Liver (tissue), 9 donors: ENCODE results near the gene TMPRSS9. TPM values are rescaled to one million over a fixed set of nuclear protein-coding genes. Genes with fewer than 3 reads are reported as not detected.

Experiments
- DNase-seq: peaks from one replicate; pipeline ENCODE4 v3.0.0-alpha.2; 2017; ENCODE audit warnings: low spot score
- H3K27ac ChIP-seq, 2 donors: one replicate each; pipeline ENCODE4 v1.7.0; 2013; ENCODE audit warnings: inconsistent platforms in 2 of 2, low read length in 2 of 2, control low read depth in 1 of 2, low read depth in 1 of 2, mild to moderate bottlenecking in 1 of 2
- H3K27me3 ChIP-seq, 4 donors: one replicate each; pipeline versions ENCODE4 v1.6.1 to v1.7.0; 2013; ENCODE audit warnings: low read length in 3 of 4, inconsistent platforms in 1 of 4, mild to moderate bottlenecking in 1 of 4, moderate library complexity in 1 of 4; ENCODE audit not compliant: control insufficient read depth in 4 of 4, insufficient read depth in 4 of 4
- H3K36me3 ChIP-seq, 4 donors: one replicate each; pipeline versions ENCODE4 v1.6.1 to v1.7.0; 2013; ENCODE audit warnings: low read length in 3 of 4, mild to moderate bottlenecking in 3 of 4, low read depth in 1 of 4, moderate library complexity in 1 of 4; ENCODE audit not compliant: control insufficient read depth in 4 of 4, insufficient read depth in 3 of 4
- H3K4me1 ChIP-seq, 4 donors: one replicate each; pipeline versions ENCODE4 v1.6.1 to v1.7.0; 2013; ENCODE audit warnings: low read length in 3 of 4, mild to moderate bottlenecking in 3 of 4, moderate library complexity in 1 of 4; ENCODE audit not compliant: control insufficient read depth in 4 of 4, insufficient read depth in 4 of 4
- H3K4me3 ChIP-seq, 3 donors: one replicate each; pipeline versions ENCODE4 v1.6.1 to v1.7.0; 2013; ENCODE audit warnings: low read length in 3 of 3, control low read depth in 1 of 3, low read depth in 1 of 3, mild to moderate bottlenecking in 1 of 3
- H3K9ac ChIP-seq, 2 donors: one replicate each; pipeline ENCODE4 v1.7.0; 2013; ENCODE audit warnings: low read length in 2 of 2, mild to moderate bottlenecking in 2 of 2, moderate library complexity in 2 of 2, control low read depth in 1 of 2, low read depth in 1 of 2
- H3K9me3 ChIP-seq, 4 donors: one replicate each; pipeline versions ENCODE4 v1.6.1 to v1.7.0; 2013; ENCODE audit warnings: low read length in 3 of 4; ENCODE audit not compliant: control insufficient read depth in 4 of 4
- CTCF ChIP-seq: fragments of 150-350 bp; IDR thresholded peaks from 2 replicates; pipeline ENCODE4 v1.5.1; 2017; ENCODE audit warnings: improper control_type of control experiment, low read depth, low read length; ENCODE audit not compliant: missing input control
- EGR1 ChIP-seq, 2 donors: IDR thresholded peaks; 2 replicates each; pipeline ENCODE4 v1.6.1; 2016 to 2018; ENCODE audit warnings: antibody characterized with exemption in 2 of 2, low read depth in 2 of 2
- FOXA1 ChIP-seq: IDR thresholded peaks from 2 replicates; pipeline ENCODE4 v1.6.1; 2016; ENCODE audit warnings: antibody characterized with exemption
- GABPA ChIP-seq, 2 donors: IDR thresholded peaks in 1 of 2; conservative IDR thresholded peaks in 1 of 2; 2 replicates each; pipeline ENCODE4 v1.6.1; 2016; ENCODE audit warnings: antibody characterized with exemption in 2 of 2, mild to moderate bottlenecking in 1 of 2, moderate library complexity in 1 of 2
- HNF4A ChIP-seq, 2 donors: conservative IDR thresholded peaks; 2 replicates each; pipeline ENCODE4 v1.6.1; 2016; ENCODE audit warnings: antibody characterized with exemption in 2 of 2, mild to moderate bottlenecking in 2 of 2
- HNF4G ChIP-seq: IDR thresholded peaks from 2 replicates; pipeline ENCODE4 v1.6.1; 2016; ENCODE audit warnings: antibody characterized with exemption
- YY1 ChIP-seq: IDR thresholded peaks from 2 replicates; pipeline ENCODE4 v1.6.1; 2016; ENCODE audit warnings: antibody characterized with exemption, mild to moderate bottlenecking
- WGBS: extraction: QIAGEN DNeasy Blood & Tissue Kit; methylation state at CpG from one replicate; pipeline ENCODE4 v1.1.7; 2013; 5-methylcytosine and 5-hydroxymethylcytosine counted together
- polyA plus RNA-seq, 2 donors: library from polyadenylated mRNA; stranded (reverse) in 1 of 2; unstranded in 1 of 2; fragments of 200-250 nt in 1 of 2; fragments of >200 nt in 1 of 2; fragmentation: Nextera tagmentation in 1 of 2; extraction: Ambion mirVana in 1 of 2; gene quantifications; one replicate each; pipeline versions ENCODE4 v1.2.1 to v1.2.3, GENCODE V29; 2013 to 2015
- total RNA-seq, 2 donors: library from RNA; depleted of rRNA; stranded (reverse); fragments of >200 nt; gene quantifications; one replicate each; pipeline ENCODE4 v1.2.3, GENCODE V29; 2014
- TF ChIP-seq, protein P1 (sequence below): IDR thresholded peaks from 2 replicates; pipeline ENCODE4 v1.6.1; 2016; ENCODE audit warnings: antibody characterized with exemption
- donor health status: healthy.
- donor health status: healthy.
- donor health status: healthy.
- donor health status: healthy.
- donor health status: healthy.

The TMPRSS9 gene
- total and polyA plus RNA-seq, 4 donors = 0.39 to 24.8 (median 1.5) TPM

GRCh38 chr19:2338751-2339643 lies 21.1 kb upstream of the TMPRSS9 start (continued):
- TF ChIP-seq HNF4A (conservative IDR thresholded peaks at IDR 0.05) (no peak), CTCF (no peak), HNF4G (no peak)

- no peaks in the 10 kb centered on the region for H3K27me3 ChIP-seq
- 96% methylated on average over 52 of the region's 52 CpGs for WGBS
Measured at GRCh38 chr19:2339644-2340310, 20.3 kb upstream of the TMPRSS9 start.

DNA sequence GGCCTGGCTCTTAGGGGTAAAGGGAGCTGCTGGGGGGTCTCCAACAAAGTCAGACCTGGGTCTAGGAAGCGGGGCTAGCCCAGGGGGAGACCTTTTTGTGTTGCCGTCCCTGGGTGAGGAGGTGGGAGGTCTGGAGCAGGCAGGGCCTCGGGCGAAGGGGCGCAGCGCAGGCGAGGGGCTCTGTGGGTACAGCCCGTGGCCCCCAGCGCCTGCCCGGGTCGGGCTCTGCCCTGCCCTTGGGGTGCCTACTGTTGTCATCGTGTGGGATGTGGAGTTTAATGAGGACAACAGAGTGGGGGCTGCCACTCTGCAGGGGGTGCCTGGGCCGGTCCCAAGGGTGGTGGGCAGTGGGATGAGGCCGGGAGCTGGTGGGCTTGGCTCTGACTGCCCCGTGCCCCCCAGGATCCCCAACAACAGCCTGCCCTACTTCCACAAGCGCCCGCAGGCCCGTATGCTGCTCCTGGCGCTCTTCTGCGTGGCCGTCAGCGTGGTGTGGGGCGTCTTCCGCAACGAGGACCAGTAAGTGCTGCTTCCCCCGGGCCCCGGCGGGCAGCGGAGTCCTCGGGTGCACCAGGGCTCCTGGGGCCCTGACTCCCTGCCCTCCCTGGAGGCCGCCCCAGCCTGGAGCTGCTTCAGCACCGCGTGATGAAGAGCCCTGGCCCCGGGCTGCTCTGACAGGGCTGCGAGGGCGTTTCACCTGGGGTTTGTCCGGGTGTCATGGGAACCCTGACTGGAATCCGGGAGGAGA lies 19.4 kb upstream of the TMPRSS9 start:
- H3K36me3 ChIP-seq = peaks cover 0 to 19% (median 4%) of the 10 kb centered on the region in 4 donors
- no peak overlapping the region for H3K27ac ChIP-seq
- H3K4me3 ChIP-seq = no peak overlapping the region
- TF ChIP-seq, protein P1, sequence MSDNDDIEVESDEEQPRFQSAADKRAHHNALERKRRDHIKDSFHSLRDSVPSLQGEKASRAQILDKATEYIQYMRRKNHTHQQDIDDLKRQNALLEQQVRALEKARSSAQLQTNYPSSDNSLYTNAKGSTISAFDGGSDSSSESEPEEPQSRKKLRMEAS = no peak
- H3K9me3 ChIP-seq = no peaks in the 10 kb centered on the region
- no peaks in the 10 kb centered on the region for H3K27me3 ChIP-seq
- no peak overlapping the region for H3K9ac ChIP-seq
- 95% methylated on average over 38 of the region's 38 CpGs for WGBS
- H3K4me1 ChIP-seq = no peaks in the 10 kb centered on the region
- DNase-seq = no peak

More at GRCh38 chr19:2339644-2340310, 20.3 kb upstream of the TMPRSS9 start:
- Histone ChIP-seq H3K9me3 (no peaks in the 10 kb centered on the region), H3K27ac (no peak overlapping the region), H3K36me3 (peaks cover 0 to 19% (median 4%) of the 10 kb centered on the region in 4 donors), H3K4me3 (no peak overlapping the region), H3K9ac (no peak overlapping the region), H3K4me1 (no peaks in the 10 kb centered on the region)
- no peak for TF ChIP-seq GABPA (IDR thresholded peaks at IDR 0.05 in 1 of 2, conservative IDR thresholded peaks at IDR 0.05 in 1 of 2)
- no peak for TF ChIP-seq HNF4G
- no peak for TF ChIP-seq FOXA1
- TF ChIP-seq EGR1 (IDR thresholded peaks at IDR 0.05; ENCODE audit: low read depth in 2 of 2) = no peak
- DNase-seq = no peak

DNA sequence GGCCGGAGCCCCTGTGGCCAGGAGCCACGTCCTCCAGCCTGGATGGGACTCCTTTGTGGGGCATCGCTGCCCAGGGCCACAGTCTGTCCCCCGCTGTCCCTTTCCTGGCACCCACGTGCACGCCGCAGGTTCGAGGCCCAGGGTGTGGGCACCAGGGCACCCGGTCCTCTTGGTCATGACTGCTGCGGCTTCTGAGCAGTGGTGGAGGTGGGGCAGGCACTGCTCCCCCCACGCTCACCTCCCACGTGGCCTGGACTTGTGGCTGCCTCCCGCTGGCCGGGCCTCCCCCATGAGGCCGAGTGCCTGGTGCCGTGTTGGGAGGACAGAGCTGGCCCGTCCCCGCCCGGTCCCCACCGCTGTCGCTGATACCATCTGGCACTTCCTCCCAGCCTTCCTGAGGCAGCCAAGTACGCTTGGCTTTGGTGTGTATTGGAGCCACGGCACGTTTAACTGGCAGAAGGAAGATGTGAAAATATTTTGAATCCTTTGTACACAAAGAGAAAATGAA lies 18.8 kb upstream of the TMPRSS9 start:
- H3K4me3 ChIP-seq = no peak overlapping the region
- no peak overlapping the region for H3K9ac ChIP-seq
- no peaks in the 10 kb centered on the region for H3K27me3 ChIP-seq
- H3K4me1 ChIP-seq = no peaks in the 10 kb centered on the region
- no peaks in the 10 kb centered on the region for H3K9me3 ChIP-seq
- TF ChIP-seq YY1 = no peak
- 88% methylated on average over 24 of the region's 24 CpGs for WGBS
- H3K36me3 ChIP-seq = peaks cover 0 to 19% (median 4%) of the 10 kb centered on the region in 4 donors
- H3K27ac ChIP-seq = no peak overlapping the region
- no peak for DNase-seq
